ENCODE results near the gene TRAF2.

Gene TRAF2

GRCh38 chr9:136927343-136928271 is 41.3 kb downstream of the TRAF2 start:
- Histone ChIP-seq H3K27ac (ENCODE audit: insufficient read depth, low read depth, low read length, poor library complexity, severe bottlenecking) (no peak overlapping the region), H3K36me3 (ENCODE audit: control insufficient read depth, insufficient read depth, low read length) (peaks cover 15% of the 10 kb centered on the region), H3K4me1 (ENCODE audit: control insufficient read depth, insufficient read depth, low read length) (no peaks in the 10 kb centered on the region), H3K9me3 (ENCODE audit: control insufficient read depth, low read length) (no peaks in the 10 kb centered on the region), H3K4me3 (ENCODE audit: insufficient read depth, low read depth, low read length) (no peak overlapping the region), H3K27me3 (ENCODE audit: control insufficient read depth, insufficient read depth, low read length, poor library complexity, severe bottlenecking) (no peaks in the 10 kb centered on the region)
- WGBS, 2 experiments, result 94 to 95% methylated on average over 23 of the region's 23 CpGs

DNA sequence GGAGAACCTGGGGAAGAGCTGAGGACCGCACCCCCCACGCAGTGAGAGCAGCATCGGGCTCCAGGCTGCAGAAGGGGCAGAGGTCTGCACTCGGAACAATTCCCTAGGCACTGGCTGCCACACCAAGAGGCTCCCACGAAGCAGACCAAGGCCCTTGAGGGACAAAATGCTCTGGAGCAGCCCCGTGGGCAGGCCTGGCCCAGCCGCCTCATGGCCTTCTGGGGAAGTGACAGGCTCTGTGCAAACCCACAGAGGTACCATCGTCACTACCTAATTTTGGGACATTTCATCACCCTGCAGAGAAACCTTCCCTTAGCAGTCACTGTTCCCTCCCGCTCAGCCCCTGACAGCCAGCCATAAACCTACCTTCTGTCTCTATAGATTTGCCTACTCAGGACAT is 42.3 kb downstream of the TRAF2 start:
- H3K4me1 ChIP-seq (ENCODE audit: control insufficient read depth, insufficient read depth, low read length), result no peaks in the 10 kb centered on the region
- H3K27ac ChIP-seq (ENCODE audit: insufficient read depth, low read depth, low read length, poor library complexity, severe bottlenecking), result no peak overlapping the region
- no peaks in the 10 kb centered on the region for H3K9me3 ChIP-seq (ENCODE audit: control insufficient read depth, low read length)
- H3K36me3 ChIP-seq (ENCODE audit: control insufficient read depth, insufficient read depth, low read length), result peaks cover 15% of the 10 kb centered on the region
- H3K27me3 ChIP-seq (ENCODE audit: control insufficient read depth, insufficient read depth, low read length, poor library complexity, severe bottlenecking), result no peaks in the 10 kb centered on the region
- WGBS, 2 experiments, result 93 to 94% methylated on average over 9 of the region's 9 CpGs
- no peak overlapping the region for H3K4me3 ChIP-seq (ENCODE audit: insufficient read depth, low read depth, low read length)

DNA sequence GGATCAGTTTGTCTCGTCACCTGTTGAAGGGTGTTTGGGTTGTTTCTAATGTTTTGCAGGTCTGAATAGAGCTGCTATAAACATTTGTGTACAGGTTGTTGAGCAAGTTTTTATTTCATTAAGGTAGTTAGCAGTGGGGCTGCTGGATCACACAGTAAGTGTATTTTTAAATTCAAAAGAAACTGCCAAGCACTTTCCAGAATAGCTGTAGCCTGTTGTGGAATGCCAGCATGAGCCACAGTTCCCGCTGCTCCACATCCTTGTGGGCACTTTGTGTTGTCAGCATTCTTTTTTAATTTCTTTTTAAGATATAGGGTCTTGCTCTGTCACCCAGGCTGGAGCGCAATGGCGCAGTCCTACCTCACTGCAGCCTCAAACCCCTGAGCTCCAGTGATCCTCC is 43.7 kb downstream of the TRAF2 start:
- Histone ChIP-seq H3K4me1 (ENCODE audit: control insufficient read depth, insufficient read depth, low read length) (no peaks in the 10 kb centered on the region), H3K27ac (ENCODE audit: insufficient read depth, low read depth, low read length, poor library complexity, severe bottlenecking) (no peak overlapping the region), H3K27me3 (ENCODE audit: control insufficient read depth, insufficient read depth, low read length, poor library complexity, severe bottlenecking) (no peaks in the 10 kb centered on the region), H3K4me3 (ENCODE audit: insufficient read depth, low read depth, low read length) (no peak overlapping the region), H3K36me3 (ENCODE audit: control insufficient read depth, insufficient read depth, low read length) (peaks cover 8% of the 10 kb centered on the region), H3K9me3 (ENCODE audit: control insufficient read depth, low read length) (no peaks in the 10 kb centered on the region)
- 92 to 95% methylated on average over 4 of the region's 4 CpGs for WGBS, 2 experiments

DNA sequence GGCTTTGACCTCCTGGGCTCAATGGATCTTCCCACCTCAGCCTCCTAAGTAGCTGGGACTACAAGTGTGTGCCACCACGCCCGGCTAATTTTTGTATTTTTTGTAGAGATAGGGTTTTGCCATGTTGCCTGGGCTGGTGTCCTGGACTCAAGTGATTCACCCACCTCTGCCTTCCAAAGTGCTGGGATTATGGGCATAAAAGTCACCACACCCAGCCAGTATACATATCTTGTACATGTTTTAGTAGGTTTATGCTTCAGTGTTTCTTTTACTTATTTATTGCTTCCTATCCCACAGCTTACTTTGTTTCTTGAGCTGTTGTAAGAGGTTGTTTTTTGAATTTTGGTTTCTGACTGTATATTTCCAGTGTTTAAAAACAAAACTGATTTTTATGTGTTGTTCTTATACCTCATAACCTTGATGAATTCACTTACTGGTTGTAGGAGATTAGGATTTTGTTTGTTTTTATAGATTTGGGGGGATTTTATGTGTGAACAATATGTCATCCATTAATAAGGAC is 45.4 kb downstream of the TRAF2 start:
- no peak overlapping the region for H3K27ac ChIP-seq (ENCODE audit: insufficient read depth, low read depth, low read length, poor library complexity, severe bottlenecking)
- H3K27me3 ChIP-seq (ENCODE audit: control insufficient read depth, insufficient read depth, low read length, poor library complexity, severe bottlenecking), result no peaks in the 10 kb centered on the region
- H3K36me3 ChIP-seq (ENCODE audit: control insufficient read depth, insufficient read depth, low read length), result no peaks in the 10 kb centered on the region
- 79 to 100% methylated on average over 2 of the region's 2 CpGs for WGBS, 2 experiments
- H3K4me3 ChIP-seq (ENCODE audit: insufficient read depth, low read depth, low read length), result no peak overlapping the region
- no peaks in the 10 kb centered on the region for H3K9me3 ChIP-seq (ENCODE audit: control insufficient read depth, low read length)
- no peaks in the 10 kb centered on the region for H3K4me1 ChIP-seq (ENCODE audit: control insufficient read depth, insufficient read depth, low read length)

GRCh38 chr9:136934277-136934676 is 48.0 kb downstream of the TRAF2 start:
- H3K27ac ChIP-seq (ENCODE audit: insufficient read depth, low read depth, low read length, poor library complexity, severe bottlenecking), result no peak overlapping the region
- H3K36me3 ChIP-seq (ENCODE audit: control insufficient read depth, insufficient read depth, low read length), result peaks cover 8% of the 10 kb centered on the region
- WGBS, 2 experiments, result 92 to 97% methylated on average over 2 to 3 of the region's 3 CpGs
- no peak overlapping the region for H3K4me3 ChIP-seq (ENCODE audit: insufficient read depth, low read depth, low read length)
- H3K9me3 ChIP-seq (ENCODE audit: control insufficient read depth, low read length), result no peaks in the 10 kb centered on the region
- no peaks in the 10 kb centered on the region for H3K27me3 ChIP-seq (ENCODE audit: control insufficient read depth, insufficient read depth, low read length, poor library complexity, severe bottlenecking)
- H3K4me1 ChIP-seq (ENCODE audit: control insufficient read depth, insufficient read depth, low read length), result no peaks in the 10 kb centered on the region

DNA sequence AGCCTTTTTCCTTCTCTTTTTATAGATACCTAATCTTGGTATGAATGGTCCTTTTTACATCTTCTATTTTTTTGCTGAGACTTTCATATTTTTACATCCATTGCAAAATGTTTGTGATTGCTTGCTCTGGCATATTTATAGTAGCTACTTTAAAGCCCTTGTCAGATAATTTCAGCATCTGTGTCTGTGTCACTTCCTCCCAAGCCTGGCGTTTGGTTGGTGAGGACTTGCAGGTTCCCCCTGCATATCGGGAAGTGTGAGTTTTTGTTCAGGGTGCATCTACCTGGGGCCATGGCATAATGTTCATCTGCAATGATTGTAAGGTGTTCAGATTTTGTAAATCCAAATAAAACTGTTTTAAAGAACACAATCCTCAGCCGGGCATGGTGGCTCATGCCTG is 49.3 kb downstream of the TRAF2 start:
- Histone ChIP-seq H3K4me1 (ENCODE audit: control insufficient read depth, insufficient read depth, low read length) (no peaks in the 10 kb centered on the region), H3K9me3 (ENCODE audit: control insufficient read depth, low read length) (no peaks in the 10 kb centered on the region), H3K36me3 (ENCODE audit: control insufficient read depth, insufficient read depth, low read length) (peaks cover 19% of the 10 kb centered on the region), H3K4me3 (ENCODE audit: insufficient read depth, low read depth, low read length) (no peak overlapping the region), H3K27ac (ENCODE audit: insufficient read depth, low read depth, low read length, poor library complexity, severe bottlenecking) (no peak overlapping the region), H3K27me3 (ENCODE audit: control insufficient read depth, insufficient read depth, low read length, poor library complexity, severe bottlenecking) (no peaks in the 10 kb centered on the region)
- WGBS, 2 experiments, result 94 to 95% methylated on average over 3 of the region's 3 CpGs

GRCh38 chr9:136936645-136937170 is 50.4 kb downstream of the TRAF2 start:
- Histone ChIP-seq H3K36me3 (ENCODE audit: control insufficient read depth, insufficient read depth, low read length) (peaks cover 27% of the 10 kb centered on the region), H3K4me3 (ENCODE audit: insufficient read depth, low read depth, low read length) (no peak overlapping the region), H3K27me3 (ENCODE audit: control insufficient read depth, insufficient read depth, low read length, poor library complexity, severe bottlenecking) (no peaks in the 10 kb centered on the region), H3K27ac (ENCODE audit: insufficient read depth, low read depth, low read length, poor library complexity, severe bottlenecking) (no peak overlapping the region), H3K4me1 (ENCODE audit: control insufficient read depth, insufficient read depth, low read length) (no peaks in the 10 kb centered on the region), H3K9me3 (ENCODE audit: control insufficient read depth, low read length) (no peaks in the 10 kb centered on the region)
- 88 to 93% methylated on average over 8 of the region's 8 CpGs for WGBS, 2 experiments

DNA sequence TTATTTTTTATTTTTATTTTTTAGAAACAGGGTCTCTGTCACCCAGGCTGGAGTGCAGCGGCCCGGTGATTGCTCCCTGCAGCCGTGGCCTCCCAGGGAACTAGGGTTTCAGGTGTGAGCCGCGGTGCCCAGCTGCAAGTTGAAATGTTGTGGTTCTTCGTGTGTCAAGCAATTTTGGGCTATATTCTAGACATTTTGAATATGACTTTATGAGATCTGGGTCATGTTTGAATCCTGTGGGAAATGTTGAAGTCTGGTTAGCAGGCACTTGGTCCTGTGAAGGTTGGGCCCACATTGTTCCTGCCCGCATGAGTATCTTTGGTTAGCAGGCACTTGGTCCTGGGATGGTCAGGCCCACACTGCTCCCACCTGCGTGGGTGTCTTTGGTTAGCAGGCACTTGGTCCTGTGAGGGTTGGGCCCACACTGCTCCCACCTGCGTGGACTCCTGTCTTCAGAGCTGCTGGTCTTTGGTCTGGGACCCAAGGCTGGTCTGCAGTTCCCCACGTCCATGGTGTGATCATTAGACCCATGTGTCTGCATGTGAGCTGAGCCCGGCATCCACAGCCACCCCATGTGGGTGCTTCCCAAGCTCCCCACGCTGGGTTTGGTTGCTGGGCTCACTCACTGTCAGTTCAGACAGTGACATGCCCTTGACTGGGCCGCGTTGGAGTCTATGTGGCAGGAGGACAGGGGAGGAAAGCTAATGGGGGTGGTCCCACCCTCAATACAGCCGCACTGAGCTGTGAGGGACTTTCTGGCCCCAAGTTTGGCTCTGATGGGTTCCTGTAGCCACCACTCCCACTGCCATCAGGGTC is 51.1 kb downstream of the TRAF2 start:
- 93 to 96% methylated on average over 15 of the region's 15 CpGs for WGBS, 2 experiments
- H3K27ac ChIP-seq (ENCODE audit: insufficient read depth, low read depth, low read length, poor library complexity, severe bottlenecking), result no peak overlapping the region
- H3K9me3 ChIP-seq (ENCODE audit: control insufficient read depth, low read length), result no peaks in the 10 kb centered on the region
- H3K4me3 ChIP-seq (ENCODE audit: insufficient read depth, low read depth, low read length), result no peak overlapping the region
- H3K4me1 ChIP-seq (ENCODE audit: control insufficient read depth, insufficient read depth, low read length), result no peaks in the 10 kb centered on the region
- peaks cover 34% of the 10 kb centered on the region for H3K36me3 ChIP-seq (ENCODE audit: control insufficient read depth, insufficient read depth, low read length)
- H3K27me3 ChIP-seq (ENCODE audit: control insufficient read depth, insufficient read depth, low read length, poor library complexity, severe bottlenecking), result no peaks in the 10 kb centered on the region

GRCh38 chr9:136939431-136939995 is 53.2 kb downstream of the TRAF2 start:
- Histone ChIP-seq H3K27me3 (ENCODE audit: control insufficient read depth, insufficient read depth, low read length, poor library complexity, severe bottlenecking) (no peaks in the 10 kb centered on the region), H3K9me3 (ENCODE audit: control insufficient read depth, low read length) (no peaks in the 10 kb centered on the region), H3K4me1 (ENCODE audit: control insufficient read depth, insufficient read depth, low read length) (peaks cover 6% of the 10 kb centered on the region), H3K36me3 (ENCODE audit: control insufficient read depth, insufficient read depth, low read length) (peaks cover 37% of the 10 kb centered on the region), H3K4me3 (ENCODE audit: insufficient read depth, low read depth, low read length) (no peak overlapping the region), H3K27ac (ENCODE audit: insufficient read depth, low read depth, low read length, poor library complexity, severe bottlenecking) (no peak overlapping the region)
- WGBS, 2 experiments, result 95% methylated on average over 28 of the region's 28 CpGs
